ENCODE results near the gene C16orf89. TPM values are rescaled to one million over a fixed set of nuclear protein-coding genes. Genes with fewer than 3 reads are reported as not detected.

The C16orf89 gene
- total RNA-seq, 1 experiment from 2014 or later, result not detected

DNA sequence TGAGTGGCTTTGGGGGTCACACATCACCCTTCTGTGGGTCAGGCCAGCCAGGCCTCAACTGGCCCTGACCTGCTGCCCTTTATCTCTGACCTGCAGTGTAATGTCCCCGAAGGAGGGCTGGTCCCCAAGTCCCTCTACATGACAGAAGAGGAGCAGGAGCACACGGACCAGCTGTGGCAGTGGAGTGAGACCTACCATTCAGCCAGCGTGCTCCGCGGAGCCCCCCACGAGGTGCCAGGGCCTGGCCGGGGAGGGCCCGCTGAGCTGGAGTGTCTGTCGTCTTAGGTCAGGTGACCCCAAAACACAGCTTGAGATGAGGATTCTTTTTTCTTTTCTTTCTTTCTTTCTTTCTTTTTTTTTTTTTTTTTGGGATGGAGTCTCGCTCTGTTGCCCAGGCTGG is 58.5 kb downstream of the C16orf89 start:
- CTCF ChIA-PET, result interaction anchor here (0.6 kb wide), 1 partner anchor 39 kb away, joined by 3 read pairs; no protein-coding TSS in a partner anchor

DNA sequence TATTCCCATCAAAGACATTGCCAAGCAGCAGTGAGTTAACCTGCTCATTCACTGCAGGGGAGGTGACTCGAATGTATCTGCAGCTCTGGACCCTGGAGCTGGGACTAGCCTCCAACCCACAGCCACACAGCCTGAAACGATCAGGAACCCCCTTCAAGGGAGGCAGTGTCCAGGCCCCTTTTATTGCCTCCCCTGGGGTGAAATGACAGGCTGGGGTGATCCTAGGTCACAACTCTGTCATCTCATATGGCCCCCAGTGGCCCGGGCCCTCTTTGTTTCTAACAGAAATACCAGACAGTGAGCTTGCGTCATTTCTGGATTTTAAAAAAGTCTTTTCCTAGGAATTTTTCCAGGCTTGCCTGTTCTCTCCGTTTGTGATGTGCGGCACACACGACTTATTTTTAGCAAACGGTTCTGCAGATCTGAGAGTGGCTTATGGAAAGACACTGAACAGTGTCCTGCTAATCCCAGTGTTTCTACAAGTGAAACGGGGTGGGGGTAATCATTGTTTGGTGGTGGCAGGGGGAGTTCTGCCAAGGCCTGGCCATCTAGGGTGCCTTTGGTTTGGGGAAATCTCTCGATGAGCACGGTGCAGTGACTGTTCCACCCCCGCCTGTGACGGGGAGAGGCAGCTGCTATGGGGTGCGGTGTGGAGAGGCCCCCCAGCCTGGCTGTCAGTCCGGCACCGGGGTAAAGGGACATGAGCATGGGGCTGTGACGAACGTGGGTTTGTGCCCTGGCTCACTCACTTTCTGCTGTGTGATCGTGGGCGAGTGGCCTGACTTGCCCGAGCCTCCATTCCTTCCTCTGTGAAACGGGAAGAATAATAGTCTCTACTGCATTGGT is 59.2 kb downstream of the C16orf89 start:
- BruUV-seq (replicated peaks), result no TSS peak
- ChIA-PET CTCF (no interaction called here), POLR2A (no interaction called here)
- TF ChIP-seq, protein P1, sequence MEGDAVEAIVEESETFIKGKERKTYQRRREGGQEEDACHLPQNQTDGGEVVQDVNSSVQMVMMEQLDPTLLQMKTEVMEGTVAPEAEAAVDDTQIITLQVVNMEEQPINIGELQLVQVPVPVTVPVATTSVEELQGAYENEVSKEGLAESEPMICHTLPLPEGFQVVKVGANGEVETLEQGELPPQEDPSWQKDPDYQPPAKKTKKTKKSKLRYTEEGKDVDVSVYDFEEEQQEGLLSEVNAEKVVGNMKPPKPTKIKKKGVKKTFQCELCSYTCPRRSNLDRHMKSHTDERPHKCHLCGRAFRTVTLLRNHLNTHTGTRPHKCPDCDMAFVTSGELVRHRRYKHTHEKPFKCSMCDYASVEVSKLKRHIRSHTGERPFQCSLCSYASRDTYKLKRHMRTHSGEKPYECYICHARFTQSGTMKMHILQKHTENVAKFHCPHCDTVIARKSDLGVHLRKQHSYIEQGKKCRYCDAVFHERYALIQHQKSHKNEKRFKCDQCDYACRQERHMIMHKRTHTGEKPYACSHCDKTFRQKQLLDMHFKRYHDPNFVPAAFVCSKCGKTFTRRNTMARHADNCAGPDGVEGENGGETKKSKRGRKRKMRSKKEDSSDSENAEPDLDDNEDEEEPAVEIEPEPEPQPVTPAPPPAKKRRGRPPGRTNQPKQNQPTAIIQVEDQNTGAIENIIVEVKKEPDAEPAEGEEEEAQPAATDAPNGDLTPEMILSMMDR (IDR thresholded peaks at IDR 0.05; ENCODE audit: unreplicated experiment), result no peak
- Mint-ChIP-seq H3K4me3 (ENCODE audit: unreplicated experiment) (no peak overlapping the region), H3K36me3 (ENCODE audit: insufficient read depth, unreplicated experiment) (no peaks in the 10 kb centered on the region), H3K9me3 (ENCODE audit: unreplicated experiment) (no peaks in the 10 kb centered on the region), H3K27me3 (ENCODE audit: insufficient read depth, unreplicated experiment) (peaks cover 31% of the 10 kb centered on the region), H3K4me1 (ENCODE audit: insufficient read depth, unreplicated experiment) (no peaks in the 10 kb centered on the region), H3K27ac (ENCODE audit: low read depth, unreplicated experiment) (no peak overlapping the region)
- intact Hi-C loops (cut with micrococcal nuclease), result no loop called here
- no peak for DNase-seq (ENCODE audit: unreplicated experiment)

More for the DNA sequence above, 58.5 kb downstream of the C16orf89 start:
- intact Hi-C loops (cut with micrococcal nuclease), result no loop called here
- Mint-ChIP-seq H3K27ac (ENCODE audit: low read depth, unreplicated experiment) (no peak overlapping the region), H3K27me3 (ENCODE audit: insufficient read depth, unreplicated experiment) (peaks cover 36% of the 10 kb centered on the region), H3K36me3 (ENCODE audit: insufficient read depth, unreplicated experiment) (no peaks in the 10 kb centered on the region), H3K9me3 (ENCODE audit: unreplicated experiment) (no peaks in the 10 kb centered on the region), H3K4me3 (ENCODE audit: unreplicated experiment) (no peak overlapping the region), H3K4me1 (ENCODE audit: insufficient read depth, unreplicated experiment) (no peaks in the 10 kb centered on the region)
- TF ChIP-seq, protein P1 (IDR thresholded peaks at IDR 0.05; ENCODE audit: unreplicated experiment), result no peak
- no TSS peak for BruUV-seq (replicated peaks)
- DNase-seq (ENCODE audit: unreplicated experiment), result no peak
- POLR2A ChIA-PET, result no interaction called here

DNA sequence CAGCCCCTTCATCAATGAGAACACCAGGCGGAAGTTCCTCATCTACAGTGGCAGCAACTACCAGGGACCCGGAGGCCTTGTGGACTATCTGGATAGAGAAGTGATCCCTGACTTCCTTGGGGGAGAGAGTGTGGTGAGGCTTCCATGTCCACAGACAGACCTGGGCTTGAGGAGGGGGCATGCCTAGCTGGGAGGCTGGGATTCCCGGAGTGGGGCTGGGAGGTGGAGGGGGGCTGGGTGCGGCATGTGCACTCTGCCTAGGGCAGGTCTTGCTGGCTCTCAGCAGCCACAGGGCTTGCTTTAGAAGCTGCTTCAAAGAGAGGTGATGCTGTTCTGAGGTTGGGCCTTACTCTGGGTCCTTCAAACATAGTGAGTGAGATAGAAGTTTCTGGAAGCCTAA is 59.8 kb downstream of the C16orf89 start:
- Mint-ChIP-seq H3K27ac (ENCODE audit: low read depth, unreplicated experiment) (no peak overlapping the region), H3K4me3 (ENCODE audit: unreplicated experiment) (no peak overlapping the region), H3K27me3 (ENCODE audit: insufficient read depth, unreplicated experiment) (peaks cover 24% of the 10 kb centered on the region), H3K36me3 (ENCODE audit: insufficient read depth, unreplicated experiment) (no peaks in the 10 kb centered on the region), H3K4me1 (ENCODE audit: insufficient read depth, unreplicated experiment) (no peaks in the 10 kb centered on the region), H3K9me3 (ENCODE audit: unreplicated experiment) (no peaks in the 10 kb centered on the region)
- no TSS peak for BruUV-seq (replicated peaks)
- ChIA-PET CTCF (no interaction called here), POLR2A (no interaction called here)
- no peak for DNase-seq (ENCODE audit: unreplicated experiment)
- intact Hi-C loops (cut with micrococcal nuclease), result no loop called here
- TF ChIP-seq, protein P1 (IDR thresholded peaks at IDR 0.05; ENCODE audit: unreplicated experiment), result no peak

DNA sequence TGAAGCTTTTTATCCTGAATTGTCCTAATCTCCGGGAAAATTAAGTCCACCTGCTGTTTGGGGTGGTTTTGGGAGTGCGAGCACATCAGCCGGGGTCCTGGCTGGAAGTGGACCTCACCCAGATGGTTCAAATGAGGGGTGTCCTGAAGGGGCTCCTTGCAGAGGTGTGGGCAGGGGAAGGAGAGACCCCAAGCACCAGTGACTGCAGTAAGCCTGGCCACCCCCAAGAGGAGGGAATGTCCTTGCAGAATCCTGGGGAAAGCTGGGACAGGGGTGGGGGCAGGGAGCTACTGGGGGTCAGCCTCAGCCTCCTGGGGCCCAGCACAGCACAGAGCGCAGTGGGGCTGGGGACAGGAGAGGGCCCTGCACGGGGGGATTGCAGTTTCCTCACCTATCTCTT is 61.4 kb downstream of the C16orf89 start:
- CTCF ChIA-PET, result no interaction called here
- Mint-ChIP-seq H3K27ac (ENCODE audit: low read depth, unreplicated experiment) (no peak overlapping the region), H3K36me3 (ENCODE audit: insufficient read depth, unreplicated experiment) (no peaks in the 10 kb centered on the region), H3K9me3 (ENCODE audit: unreplicated experiment) (no peaks in the 10 kb centered on the region), H3K4me1 (ENCODE audit: insufficient read depth, unreplicated experiment) (no peaks in the 10 kb centered on the region), H3K27me3 (ENCODE audit: insufficient read depth, unreplicated experiment) (peaks cover 8% of the 10 kb centered on the region), H3K4me3 (ENCODE audit: unreplicated experiment) (no peak overlapping the region)
- no peak for DNase-seq (ENCODE audit: unreplicated experiment)
- BruUV-seq (replicated peaks), result no TSS peak
- TF ChIP-seq, protein P1 (IDR thresholded peaks at IDR 0.05; ENCODE audit: unreplicated experiment), result no peak
- POLR2A ChIA-PET, result no interaction called here
- intact Hi-C loops (cut with micrococcal nuclease), result no loop called here

Data from MCF 10A (cell line).